ENCODE data around the gene PSMD14. TPM values are rescaled to one million over a fixed set of nuclear protein-coding genes. Genes with fewer than 3 reads are reported as not detected.

PSMD14 gene
- total RNA-seq, 1 donor from 2014 or later: 46.9 TPM

GRCh38 chr2:161283926-161284325, 24.3 kb upstream of the PSMD14 start:
- Mint-ChIP-seq H3K36me3 (no peaks in the 10 kb centered on the region), H3K27me3 (ENCODE audit: low read depth) (peaks cover 13% of the 10 kb centered on the region), H3K4me1 (no peaks in the 10 kb centered on the region), H3K27ac (no peak overlapping the region), H3K9me3 (peaks cover 12% of the 10 kb centered on the region), H3K4me3 (no peak overlapping the region)
- no peak for DNase-seq (ENCODE audit: low spot score in 2 of 2, unreplicated experiment in 2 of 2)
- TF ChIP-seq CTCF (IDR thresholded peaks at IDR 0.05; ENCODE audit: unreplicated experiment): no peak

- Mint-ChIP-seq H3K4me1 (peaks cover 3% of the 10 kb centered on the region), H3K27ac (no peak overlapping the region), H3K4me3 (no peak overlapping the region), H3K36me3 (peaks cover 3% of the 10 kb centered on the region), H3K27me3 (ENCODE audit: low read depth) (peaks cover 6% of the 10 kb centered on the region), H3K9me3 (peaks cover 28% of the 10 kb centered on the region)
- TF ChIP-seq CTCF (IDR thresholded peaks at IDR 0.05; ENCODE audit: unreplicated experiment): no peak
- no peak for DNase-seq (ENCODE audit: low spot score in 2 of 2, unreplicated experiment in 2 of 2)
Measured at GRCh38 chr2:161303535-161304050, 4.6 kb upstream of the PSMD14 start.

- DNase-seq (ENCODE audit: low spot score in 2 of 2, unreplicated experiment in 2 of 2): no peak
- peaks cover 3% of the 10 kb centered on the region for H3K36me3 Mint-ChIP-seq
- peak overlapping the region; percentile 81 for H3K4me3 Mint-ChIP-seq
- peaks cover 2% of the 10 kb centered on the region for H3K27me3 Mint-ChIP-seq (ENCODE audit: low read depth)
- peaks cover 14% of the 10 kb centered on the region for H3K4me1 Mint-ChIP-seq
- H3K9me3 Mint-ChIP-seq: peaks cover 28% of the 10 kb centered on the region
- no peak for TF ChIP-seq CTCF (IDR thresholded peaks at IDR 0.05; ENCODE audit: unreplicated experiment)
- no peak overlapping the region for H3K27ac Mint-ChIP-seq
Measured at GRCh38 chr2:161306919-161307318, 1.3 kb upstream of the PSMD14 start.

GRCh38 chr2:161307676-161308075, 549 bp upstream of the PSMD14 start:
- Mint-ChIP-seq H3K4me1 (peaks cover 14% of the 10 kb centered on the region), H3K27ac (peak overlapping the region; percentile 94), H3K27me3 (ENCODE audit: low read depth) (peaks cover under 1% of the 10 kb centered on the region), H3K9me3 (peaks cover 26% of the 10 kb centered on the region), H3K4me3 (peak overlapping the region; percentile 81), H3K36me3 (peaks cover 5% of the 10 kb centered on the region)
- TF ChIP-seq CTCF (IDR thresholded peaks at IDR 0.05; ENCODE audit: unreplicated experiment): no peak
- no peak for DNase-seq (ENCODE audit: low spot score in 2 of 2, unreplicated experiment in 2 of 2)

GRCh38 chr2:161312996-161313395, 4.8 kb downstream of the PSMD14 start:
- TF ChIP-seq CTCF (IDR thresholded peaks at IDR 0.05; ENCODE audit: unreplicated experiment): no peak
- Mint-ChIP-seq H3K27ac (no peak overlapping the region), H3K9me3 (peaks cover 3% of the 10 kb centered on the region), H3K27me3 (ENCODE audit: low read depth) (no peaks in the 10 kb centered on the region), H3K36me3 (peaks cover 8% of the 10 kb centered on the region), H3K4me1 (peaks cover 13% of the 10 kb centered on the region), H3K4me3 (no peak overlapping the region)
- no peak for DNase-seq (ENCODE audit: low spot score in 2 of 2, unreplicated experiment in 2 of 2)

- Mint-ChIP-seq H3K4me1 (peaks cover 8% of the 10 kb centered on the region), H3K9me3 (peaks cover 3% of the 10 kb centered on the region), H3K27ac (no peak overlapping the region), H3K27me3 (ENCODE audit: low read depth) (no peaks in the 10 kb centered on the region), H3K36me3 (peaks cover 8% of the 10 kb centered on the region), H3K4me3 (no peak overlapping the region)
- no peak for DNase-seq (ENCODE audit: low spot score in 2 of 2, unreplicated experiment in 2 of 2)
- TF ChIP-seq CTCF (IDR thresholded peaks at IDR 0.05; ENCODE audit: unreplicated experiment): no peak
Measured at GRCh38 chr2:161315380-161315779, 7.2 kb downstream of the PSMD14 start.
